ENCODE measurements around the gene BPIFB2. TPM values are rescaled to one million over a fixed set of nuclear protein-coding genes. Genes with fewer than 3 reads are reported as not detected.

BPIFB2 gene
- polyA plus RNA-seq, 1 donor (not counting 4 experiments of a cell fraction or from before 2014, with no cell fraction given), result not detected

- dilution Hi-C loops (cut with MboI; ENCODE audit: extremely low pct_ligation_motif_present, low sequenced_read_pairs), result no loop called here
- Histone ChIP-seq H3K9ac (ENCODE audit: control insufficient read depth, extremely low read depth, insufficient read depth, low read length) (no peak overlapping the region), H3K4me2 (ENCODE audit: control insufficient read depth, extremely low read depth, insufficient read depth, low read depth, low read length) (no peak overlapping the region), H3K9me1 (ENCODE audit: control insufficient read depth, extremely low read depth, insufficient read depth, low read length) (no peaks in the 10 kb centered on the region), H2AFZ (ENCODE audit: control insufficient read depth, low read length) (no peak overlapping the region), H3K36me3 (ENCODE audit: control insufficient read depth in 2 of 2, extremely low read depth in 1 of 2, insufficient read depth in 2 of 2, low read length in 2 of 2) (no peaks in the 10 kb centered on the region), H4K20me1 (ENCODE audit: control insufficient read depth, extremely low read depth, insufficient read depth, low read length) (no peaks in the 10 kb centered on the region), H3K27me3 (ENCODE audit: control insufficient read depth, extremely low read depth, insufficient read depth, low read length) (no peaks in the 10 kb centered on the region), H3K79me2 (ENCODE audit: control insufficient read depth, insufficient read depth, low read length) (no peaks in the 10 kb centered on the region), H3K27ac (ENCODE audit: control insufficient read depth, insufficient read depth, low read length) (no peak overlapping the region), H3K4me1 (ENCODE audit: control insufficient read depth, extremely low read depth, insufficient read depth, low read length) (no peaks in the 10 kb centered on the region), H3K4me3 (ENCODE audit: control insufficient read depth in 2 of 3, extremely low read depth in 1 of 3, insufficient read depth in 2 of 3, low read depth in 1 of 3, low read length in 3 of 3) (no peak overlapping the region), H3K9me3 (ENCODE audit: control insufficient read depth, low read depth, low read length) (no peaks in the 10 kb centered on the region)
- DNase-seq (ENCODE audit: low read depth, low spot score) (no peak), FAIRE-seq (no peak)
- TF ChIP-seq CTCF (optimal IDR thresholded peaks at IDR 0.05 in 1 of 3, IDR thresholded peaks at IDR 0.05 in 1 of 3, conservative IDR thresholded peaks at IDR 0.05 in 1 of 3; ENCODE audit: extremely low read depth in 1 of 3, insufficient read depth in 2 of 3, low read length in 3 of 3), result no peak
- no peak for TF ChIP-seq EZH2 (IDR thresholded peaks at IDR 0.05; ENCODE audit: low read length)
These were observed 39.5 kb upstream of the BPIFB2 start for GRCh38 chr20:32967961-32968457.

- H3K27me3 ChIP-seq (ENCODE audit: control insufficient read depth, extremely low read depth, insufficient read depth, low read length), result no peaks in the 10 kb centered on the region
- dilution Hi-C loops (cut with MboI; ENCODE audit: extremely low pct_ligation_motif_present, low sequenced_read_pairs), result no loop called here
These were observed 38.8 kb upstream of the BPIFB2 start for GRCh38 chr20:32968478-32969241.

More at GRCh38 chr20:32968478-32969241, 38.8 kb upstream of the BPIFB2 start:
- H3K9me3 ChIP-seq (ENCODE audit: control insufficient read depth, low read depth, low read length), result no peaks in the 10 kb centered on the region
- H2AFZ ChIP-seq (ENCODE audit: control insufficient read depth, low read length), result no peak overlapping the region
- H3K27ac ChIP-seq (ENCODE audit: control insufficient read depth, insufficient read depth, low read length), result no peak overlapping the region
- no peaks in the 10 kb centered on the region for H3K9me1 ChIP-seq (ENCODE audit: control insufficient read depth, extremely low read depth, insufficient read depth, low read length)
- H4K20me1 ChIP-seq (ENCODE audit: control insufficient read depth, extremely low read depth, insufficient read depth, low read length), result no peaks in the 10 kb centered on the region
- TF ChIP-seq EZH2 (IDR thresholded peaks at IDR 0.05; ENCODE audit: low read length) (no peak), CTCF (optimal IDR thresholded peaks at IDR 0.05 in 1 of 3, IDR thresholded peaks at IDR 0.05 in 1 of 3, conservative IDR thresholded peaks at IDR 0.05 in 1 of 3; ENCODE audit: extremely low read depth in 1 of 3, insufficient read depth in 2 of 3, low read length in 3 of 3) (no peak)
- DNase-seq (ENCODE audit: low read depth, low spot score) (no peak), FAIRE-seq (no peak)
- no peak overlapping the region for H3K9ac ChIP-seq (ENCODE audit: control insufficient read depth, extremely low read depth, insufficient read depth, low read length)
- H3K79me2 ChIP-seq (ENCODE audit: control insufficient read depth, insufficient read depth, low read length), result no peaks in the 10 kb centered on the region
- no peak overlapping the region for H3K4me2 ChIP-seq (ENCODE audit: control insufficient read depth, extremely low read depth, insufficient read depth, low read depth, low read length)
- no peaks in the 10 kb centered on the region for H3K36me3 ChIP-seq (ENCODE audit: control insufficient read depth in 2 of 2, extremely low read depth in 1 of 2, insufficient read depth in 2 of 2, low read length in 2 of 2)
- no peaks in the 10 kb centered on the region for H3K4me1 ChIP-seq (ENCODE audit: control insufficient read depth, extremely low read depth, insufficient read depth, low read length)
- H3K4me3 ChIP-seq (ENCODE audit: control insufficient read depth in 2 of 3, extremely low read depth in 1 of 3, insufficient read depth in 2 of 3, low read depth in 1 of 3, low read length in 3 of 3), result no peak overlapping the region

Measured in keratinocyte (primary cell).